GM10248 (cell line): ENCODE data around the gene NGRN.
"Not testable (repeated sequence)": the region's sequence is repeated elsewhere in the genome, so short reads cannot be mapped to it uniquely, and the experiment has no call there.

Source experiments
- CTCF ChIA-PET: fragments of 300-600 bp; sonication (Branson Sonifier 250); formaldehyde crosslinking; extraction: SDS; loops from one replicate; lab custom pipeline; 2021; ENCODE audit warnings: antibody characterized with exemption; lab: Yijun Ruan, JAX
- POLR2A ChIA-PET: fragments of 350-650 bp; sonication (Branson Sonifier 250); formaldehyde crosslinking; extraction: SDS; loops from one replicate; lab custom pipeline; 2020; ENCODE audit warnings: antibody characterized with exemption; lab: Yijun Ruan, JAX
- DNase-seq: peaks from one replicate; pipeline ENCODE4 v3.0.0; 2012; ENCODE audit errors: extremely low spot score
- CTCF ChIP-seq: IDR thresholded peaks from 2 replicates; pipeline ENCODE4 v1.5.1; 2012; ENCODE audit warnings: mild to moderate bottlenecking, low read depth; ENCODE audit errors: extremely low read depth, missing control alignments, control extremely low read depth

Gene NGRN

GRCh38 chr15:90243943-90244639 is 21.4 kb upstream of the NGRN start:
- POLR2A ChIA-PET, result interaction anchor here (0.6 to 1.0 kb wide), 2 partner anchors 10 to 19 kb away, joined by 3 to 7 read pairs; partner anchors contain the start of gene CIB1
- DNase-seq, result no peak
- CTCF ChIA-PET, result interaction anchor here (1.1 to 2.8 kb wide), 2 partner anchors 11 to 39 kb away, joined by 3 to 10 read pairs; partner anchors contain the start of genes CIB1 and GDPGP1
- no peak for TF ChIP-seq CTCF

- DNase-seq, result no peak
- ChIA-PET CTCF (interaction anchor here (1.0 to 2.3 kb wide), 11 partner anchors 10 to 234 kb away, joined by 3 to 10 read pairs (median 4); no protein-coding TSS in a partner anchor), POLR2A (interaction anchor here (0.5 to 1.0 kb wide), 4 partner anchors 13 to 270 kb away, joined by 3 to 8 read pairs (median 3); partner anchors contain the start of gene CIB1)
- no peak for TF ChIP-seq CTCF
Measured at GRCh38 chr15:90248789-90249202, 16.7 kb upstream of the NGRN start.

- DNase-seq, result peak; percentile 55
- CTCF ChIA-PET, result interaction anchor here (1.1 to 2.3 kb wide), 9 partner anchors 9 to 101 kb away, joined by 3 to 10 read pairs (median 3); no protein-coding TSS in a partner anchor
- TF ChIP-seq CTCF, result no peak
- POLR2A ChIA-PET, result interaction anchor here (0.6 to 1.0 kb wide), 3 partner anchors 12 to 21 kb away, joined by 3 read pairs; partner anchors contain the start of gene CIB1
Measured at GRCh38 chr15:90249203-90249863, 16.1 kb upstream of the NGRN start, which contains the start of gene TTLL13. Gene TTLL13 (plus strand): TSS chr15:90249556. CDS start chr15:90250631, 1,075 bp downstream.

GRCh38 chr15:90257776-90258175 is 7.7 kb upstream of the NGRN start:
- POLR2A ChIA-PET, result no interaction called here
- CTCF ChIA-PET, result interaction anchor here (2.9 kb wide), 1 partner anchor 9 kb away, joined by 10 read pairs; the partner anchor contains the start of gene TTLL13
- DNase-seq, result no peak
- no peak for TF ChIP-seq CTCF

GRCh38 chr15:90259524-90259923 is 5.9 kb upstream of the NGRN start:
- ChIA-PET CTCF (interaction anchor here (2.9 kb wide), 1 partner anchor 11 kb away, joined by 10 read pairs; the partner anchor contains the start of gene TTLL13), POLR2A (no interaction called here)

GRCh38 chr15:90260731-90261130 is 4.7 kb upstream of the NGRN start:
- CTCF ChIA-PET, result interaction anchor here (1.2 to 1.9 kb wide), 2 partner anchors 9 to 10 kb away, joined by 5 to 6 read pairs; no protein-coding TSS in a partner anchor
- POLR2A ChIA-PET, DNase-seq: not testable (repeated sequence)

More at GRCh38 chr15:90259524-90259923, 5.9 kb upstream of the NGRN start:
- peak; percentile 40 for DNase-seq
- no peak for TF ChIP-seq CTCF
